ENCODE data around the gene BRPF1.

Gene BRPF1

DNA sequence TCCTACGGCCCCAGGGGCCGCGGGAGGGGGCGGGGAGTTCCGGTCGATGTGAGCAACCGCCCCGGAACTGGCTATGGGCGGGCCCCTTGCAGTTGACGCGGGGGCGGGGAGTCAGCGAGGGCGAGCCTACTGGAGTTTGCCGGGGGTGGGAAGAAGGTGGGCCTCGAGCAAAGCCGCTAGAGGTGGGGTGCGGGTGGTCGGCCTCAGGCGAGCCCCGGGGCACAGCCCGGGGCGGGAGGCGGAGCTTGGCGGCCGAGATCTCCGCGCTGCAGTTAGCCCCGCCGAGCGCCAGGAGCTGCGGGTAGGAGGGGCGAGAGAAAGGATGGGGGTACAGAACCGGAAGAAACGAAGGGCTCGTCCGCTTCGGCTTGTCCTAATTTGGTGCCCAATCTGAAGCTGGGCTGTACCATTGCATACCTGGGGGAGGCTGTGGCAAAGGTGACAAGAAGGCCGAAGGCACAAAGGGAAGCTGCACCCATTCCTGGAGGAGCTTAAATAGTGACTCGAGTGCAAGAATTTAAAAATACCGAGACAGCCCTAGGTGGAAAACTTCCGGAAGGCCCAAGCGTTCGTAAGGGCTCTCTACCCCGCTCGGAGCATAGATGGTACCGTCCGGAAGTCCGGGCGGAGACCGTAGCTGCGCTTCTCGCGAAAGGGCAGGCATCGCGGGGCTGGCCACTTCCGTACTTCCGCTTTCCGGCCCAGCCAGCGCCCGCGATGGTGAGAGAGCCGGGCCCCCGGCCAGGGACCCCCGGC, 61.0 kb downstream of the BRPF1 start, which contains the start of the genes ARPC4 and TADA3:
Gene ARPC4 (plus strand): TSS at position 678 of the 756 bp plus-strand sequence. CDS start 40 bp downstream, at position 718.
Gene TADA3 (minus strand): TSS at position 69 of the 756 bp plus-strand sequence. CDS start 1,007 bp downstream, outside the sequence.
- H3K4me3 ChIP-seq (ENCODE audit: low read depth, low read length), result peak within 1 kb of the TSS; percentile 95
- TF ChIP-seq, protein P1, sequence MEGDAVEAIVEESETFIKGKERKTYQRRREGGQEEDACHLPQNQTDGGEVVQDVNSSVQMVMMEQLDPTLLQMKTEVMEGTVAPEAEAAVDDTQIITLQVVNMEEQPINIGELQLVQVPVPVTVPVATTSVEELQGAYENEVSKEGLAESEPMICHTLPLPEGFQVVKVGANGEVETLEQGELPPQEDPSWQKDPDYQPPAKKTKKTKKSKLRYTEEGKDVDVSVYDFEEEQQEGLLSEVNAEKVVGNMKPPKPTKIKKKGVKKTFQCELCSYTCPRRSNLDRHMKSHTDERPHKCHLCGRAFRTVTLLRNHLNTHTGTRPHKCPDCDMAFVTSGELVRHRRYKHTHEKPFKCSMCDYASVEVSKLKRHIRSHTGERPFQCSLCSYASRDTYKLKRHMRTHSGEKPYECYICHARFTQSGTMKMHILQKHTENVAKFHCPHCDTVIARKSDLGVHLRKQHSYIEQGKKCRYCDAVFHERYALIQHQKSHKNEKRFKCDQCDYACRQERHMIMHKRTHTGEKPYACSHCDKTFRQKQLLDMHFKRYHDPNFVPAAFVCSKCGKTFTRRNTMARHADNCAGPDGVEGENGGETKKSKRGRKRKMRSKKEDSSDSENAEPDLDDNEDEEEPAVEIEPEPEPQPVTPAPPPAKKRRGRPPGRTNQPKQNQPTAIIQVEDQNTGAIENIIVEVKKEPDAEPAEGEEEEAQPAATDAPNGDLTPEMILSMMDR (IDR thresholded peaks at IDR 0.05; ENCODE audit: low read depth, low read length), result no peak

DNA sequence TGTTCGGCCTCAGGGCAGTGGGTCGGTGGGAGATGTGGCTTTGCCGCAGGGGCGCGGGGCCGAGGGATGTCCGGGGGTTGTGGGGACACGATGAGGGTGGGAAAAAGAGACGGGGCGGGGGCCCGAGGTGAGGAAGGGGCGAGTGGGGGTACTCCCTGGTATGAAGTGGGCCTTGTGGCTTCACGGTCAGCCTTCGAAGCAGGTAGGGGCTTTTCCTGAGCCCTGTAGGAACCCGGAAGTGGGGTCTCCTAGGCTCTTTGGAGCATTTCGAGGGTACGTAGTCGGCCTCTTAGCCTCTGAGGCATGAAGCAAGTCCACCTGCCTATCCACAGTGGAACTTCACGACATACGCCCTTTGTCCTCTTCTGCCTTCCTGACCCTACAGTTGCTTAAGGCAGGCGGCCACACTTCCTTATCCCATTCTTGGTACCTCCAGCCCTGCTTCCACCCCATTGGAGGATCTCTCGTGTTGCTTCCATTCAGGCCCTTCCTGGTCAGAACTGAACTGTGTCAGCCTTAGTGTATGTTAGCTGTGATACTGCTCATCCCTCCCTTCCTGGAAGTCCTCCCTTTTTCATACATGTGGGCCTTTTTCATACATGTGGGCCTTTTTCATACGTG, 61.7 kb downstream of the BRPF1 start:
- peak overlapping the region; percentile 95 for H3K4me3 ChIP-seq (ENCODE audit: low read depth, low read length)
- TF ChIP-seq, protein P1 (IDR thresholded peaks at IDR 0.05; ENCODE audit: low read depth, low read length), result no peak

DNA sequence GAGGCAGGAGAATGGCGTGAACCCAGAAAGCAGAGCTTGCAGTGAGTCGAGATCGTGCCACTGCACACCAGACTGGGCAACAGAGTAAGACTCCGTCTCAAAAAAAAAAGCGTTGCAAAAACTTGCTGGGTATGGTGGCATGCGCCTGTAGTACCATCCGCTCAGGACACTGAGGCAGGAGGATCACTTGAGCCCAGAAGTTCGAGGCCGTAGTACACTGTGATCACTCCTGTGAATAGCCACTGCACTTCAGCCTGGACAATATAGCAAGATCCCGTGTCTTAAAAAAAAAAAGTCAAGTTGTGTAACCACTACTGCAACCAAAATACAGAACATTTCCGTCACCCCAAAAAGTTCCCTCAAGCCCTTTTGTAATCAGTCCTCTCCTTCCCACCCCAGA, 62.9 kb downstream of the BRPF1 start:
- TF ChIP-seq, protein P1 (IDR thresholded peaks at IDR 0.05; ENCODE audit: low read depth, low read length), result no peak
- H3K4me3 ChIP-seq (ENCODE audit: low read depth, low read length), result no peak overlapping the region

DNA sequence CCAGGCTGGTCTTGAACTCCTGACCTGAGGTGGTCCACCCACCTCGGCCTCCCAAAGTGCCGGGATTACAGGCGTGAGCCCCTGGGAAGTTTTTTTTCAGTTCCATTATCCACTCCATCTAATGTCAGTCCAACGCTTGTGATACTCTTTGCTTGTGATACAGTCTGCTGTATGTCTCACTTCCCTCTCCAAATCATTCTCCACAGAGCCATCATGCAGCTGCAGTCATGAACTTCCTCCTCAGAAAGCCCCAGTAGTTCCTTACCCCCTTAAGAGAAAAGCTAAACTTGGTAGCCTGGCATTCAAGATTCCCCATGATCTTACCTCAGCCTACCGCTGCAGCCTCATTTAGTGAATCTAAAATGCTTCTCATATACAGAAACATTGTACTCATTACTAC, 63.7 kb downstream of the BRPF1 start:
- TF ChIP-seq, protein P1 (IDR thresholded peaks at IDR 0.05; ENCODE audit: low read depth, low read length), result no peak
- no peak overlapping the region for H3K4me3 ChIP-seq (ENCODE audit: low read depth, low read length)

DNA sequence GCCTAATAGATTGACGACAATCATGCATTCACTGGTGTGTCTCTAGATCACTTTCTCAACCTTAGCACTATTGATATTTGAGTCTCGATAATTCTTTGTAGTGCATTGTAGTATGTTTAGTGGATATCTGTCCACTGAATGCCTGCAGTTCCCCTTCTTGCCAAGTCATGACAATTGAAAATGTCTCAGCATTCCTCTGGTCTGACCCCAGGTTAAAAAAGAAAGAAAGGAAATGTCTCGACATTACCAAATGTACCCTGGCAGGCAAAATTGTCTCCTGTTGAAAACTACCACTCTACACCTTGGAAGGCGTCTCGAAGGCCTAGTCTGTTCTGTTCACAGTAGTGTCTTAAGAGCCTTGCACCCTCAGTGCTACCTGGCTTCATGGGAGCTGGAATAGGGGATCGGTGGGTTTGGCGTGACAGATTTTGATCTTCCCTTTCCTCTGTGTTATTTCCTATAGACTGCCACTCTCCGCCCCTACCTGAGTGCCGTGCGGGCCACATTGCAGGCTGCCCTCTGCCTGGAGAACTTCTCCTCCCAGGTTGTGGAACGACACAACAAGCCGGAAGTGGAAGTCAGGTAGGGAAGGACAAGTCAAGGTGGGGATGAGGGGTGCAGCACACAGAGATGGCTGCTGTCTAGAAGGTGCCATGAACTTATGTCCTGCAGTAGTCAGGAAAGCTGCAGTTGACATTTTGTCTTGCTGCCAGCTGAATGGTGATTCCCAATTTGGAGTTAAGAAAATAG, 65.8 kb downstream of the BRPF1 start:
- H3K4me3 ChIP-seq (ENCODE audit: low read depth, low read length), result no peak overlapping the region
- TF ChIP-seq, protein P1 (IDR thresholded peaks at IDR 0.05; ENCODE audit: low read depth, low read length), result no peak
